Right renal cortex interstitium (tissue), 3 donors: ENCODE data around the gene SKI. TPM values are rescaled to one million over a fixed set of nuclear protein-coding genes. Genes with fewer than 3 reads are reported as not detected.

ENCODE experiments used
- DNase-seq, 3 donors: peaks; one replicate each; pipeline ENCODE4 v3.0.0-alpha.2; 2013; ENCODE audit warnings: low read depth in 3 of 3, low spot score in 2 of 3
- polyA plus RNA-seq, 3 donors: library from polyadenylated mRNA; unstranded; fragments of 120-200 nt; gene quantifications; one replicate each; pipeline ENCODE4 v1.2.1, GENCODE V29; 2013; ENCODE audit not compliant: insufficient read length in 3 of 3

The SKI gene
- polyA plus RNA-seq, 3 donors: 40.8 to 46.7 (median 45.3) TPM

DNA sequence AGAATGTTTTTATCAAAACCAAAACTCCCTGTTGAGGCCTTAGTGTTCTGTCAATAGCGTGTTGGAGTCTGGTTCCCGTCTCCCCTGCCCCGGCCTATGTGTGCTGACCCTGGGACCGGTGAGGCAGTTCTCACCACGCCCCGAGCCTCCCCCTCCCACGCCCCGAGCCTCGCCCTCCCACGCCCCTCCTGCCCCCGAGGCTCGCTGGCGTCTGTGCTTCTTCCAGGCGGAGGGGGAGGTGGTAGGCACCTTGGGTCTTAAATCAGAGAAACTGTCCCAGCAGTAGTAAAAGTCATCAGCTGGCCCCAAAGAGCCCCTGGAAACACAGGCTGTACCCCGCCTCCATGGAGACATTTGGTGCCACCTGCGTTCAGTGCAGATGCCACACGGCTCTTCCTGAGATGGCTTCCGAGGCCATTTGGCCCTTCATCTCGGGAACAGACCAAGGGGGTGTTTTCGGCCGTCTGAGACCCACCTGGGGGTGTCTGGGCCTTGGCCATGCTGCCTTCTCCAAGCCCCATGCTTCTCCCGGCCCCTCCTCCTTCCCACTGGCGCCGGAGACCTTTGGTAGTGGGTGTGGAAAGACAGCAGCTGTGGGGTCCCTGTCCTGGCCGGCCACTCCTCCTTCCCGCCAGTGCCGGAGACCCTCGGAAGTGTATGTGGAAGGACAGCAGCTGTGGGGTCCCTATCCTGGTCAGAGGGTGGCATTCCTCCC is 44.7 kb downstream of the SKI start:
- DNase-seq: no peak

DNA sequence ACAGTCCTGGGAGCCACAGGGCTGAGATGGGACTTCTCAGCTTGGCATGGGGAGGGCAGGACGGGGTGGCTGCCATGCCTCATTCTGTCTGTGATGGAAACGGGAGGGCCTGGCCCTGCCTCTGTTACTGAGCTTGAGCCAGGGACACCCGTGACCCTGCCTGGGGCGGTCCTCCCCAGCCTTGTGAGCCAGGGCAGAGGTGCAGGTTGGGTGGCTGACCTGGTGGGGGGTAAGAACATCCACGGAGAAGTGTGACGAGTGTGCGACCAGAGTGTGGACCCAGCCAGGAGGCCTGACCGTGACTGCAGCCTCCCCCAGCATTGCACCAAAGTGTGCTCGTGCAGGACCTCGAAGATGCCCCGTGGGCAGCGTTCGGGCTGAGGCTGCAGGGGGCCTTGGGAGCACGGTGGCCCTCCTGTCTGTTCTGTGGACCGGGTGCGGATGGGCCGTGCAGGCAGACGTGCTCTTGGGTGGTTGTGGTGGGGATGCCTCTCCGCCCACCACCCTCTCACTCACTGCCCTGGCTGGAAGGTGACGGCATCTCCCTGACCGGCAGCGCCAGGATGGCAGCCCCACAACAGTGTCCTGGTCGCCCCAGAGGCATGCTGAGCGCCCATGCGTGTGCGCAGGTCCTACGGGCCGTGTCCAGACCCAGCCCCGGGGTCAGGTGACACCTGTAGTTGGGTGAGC is 45.4 kb downstream of the SKI start:
- no peak for DNase-seq

DNA sequence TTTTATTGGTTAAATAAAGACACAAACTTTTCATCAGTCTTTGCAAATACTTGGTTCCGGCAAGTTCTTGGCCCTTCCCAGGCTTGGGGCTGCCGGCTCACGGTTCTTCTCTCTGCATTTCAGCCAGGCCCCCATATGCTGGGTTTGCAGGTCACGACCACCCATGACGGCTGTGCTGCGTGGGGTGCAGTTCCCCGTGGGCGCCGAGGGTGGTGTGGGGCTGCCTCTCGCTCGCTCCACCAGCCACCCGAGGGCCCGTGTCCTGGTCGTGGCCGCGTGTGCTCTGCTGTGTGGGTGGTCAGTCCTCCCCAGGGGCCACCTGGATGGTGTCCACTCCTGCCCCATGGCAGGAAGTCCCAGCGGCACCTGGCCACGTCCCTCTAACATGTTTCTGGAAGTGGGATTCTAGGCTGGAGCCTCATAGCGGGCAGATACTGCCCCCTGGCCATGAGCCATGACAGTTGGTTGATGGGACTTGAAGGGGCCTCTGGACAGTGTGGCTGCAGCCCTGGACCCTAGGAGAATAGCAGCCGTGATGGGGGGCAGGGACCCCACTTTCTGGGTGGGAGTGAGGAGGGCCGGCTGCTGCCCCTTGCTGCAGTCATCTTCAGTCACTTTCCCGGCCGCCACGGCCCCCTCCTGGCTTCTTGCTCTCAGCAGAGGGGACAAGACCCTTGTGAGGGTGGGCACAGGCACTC is 46.3 kb downstream of the SKI start:
- no peak for DNase-seq

DNA sequence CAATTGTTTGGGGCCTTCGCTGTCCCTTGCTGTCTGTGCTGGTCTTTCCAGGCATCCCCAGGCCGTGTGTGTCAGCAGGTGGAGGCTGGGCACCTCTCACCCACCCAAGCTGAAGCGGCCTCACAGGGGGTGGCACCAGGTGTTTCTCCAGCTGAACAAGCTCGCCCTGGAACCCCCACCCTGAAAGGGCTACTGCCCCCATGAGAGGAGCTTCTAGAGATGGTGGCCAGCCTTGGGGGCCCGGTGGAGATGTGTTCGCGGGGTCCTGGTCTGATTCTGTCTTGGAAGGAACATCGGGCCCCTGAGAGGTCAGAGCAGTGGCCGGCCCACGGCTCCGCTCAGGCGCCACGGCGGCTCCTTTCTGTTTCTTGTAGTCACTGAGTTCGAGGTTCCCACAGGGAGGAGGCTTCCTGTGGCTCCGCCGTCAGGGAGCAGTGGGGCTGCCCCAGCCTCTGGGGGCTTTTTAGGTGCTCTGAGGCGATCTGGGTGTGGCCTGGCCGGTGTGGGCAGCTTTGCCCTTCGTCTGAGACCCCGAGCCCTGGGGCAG is 46.9 kb downstream of the SKI start:
- no peak for DNase-seq

DNA sequence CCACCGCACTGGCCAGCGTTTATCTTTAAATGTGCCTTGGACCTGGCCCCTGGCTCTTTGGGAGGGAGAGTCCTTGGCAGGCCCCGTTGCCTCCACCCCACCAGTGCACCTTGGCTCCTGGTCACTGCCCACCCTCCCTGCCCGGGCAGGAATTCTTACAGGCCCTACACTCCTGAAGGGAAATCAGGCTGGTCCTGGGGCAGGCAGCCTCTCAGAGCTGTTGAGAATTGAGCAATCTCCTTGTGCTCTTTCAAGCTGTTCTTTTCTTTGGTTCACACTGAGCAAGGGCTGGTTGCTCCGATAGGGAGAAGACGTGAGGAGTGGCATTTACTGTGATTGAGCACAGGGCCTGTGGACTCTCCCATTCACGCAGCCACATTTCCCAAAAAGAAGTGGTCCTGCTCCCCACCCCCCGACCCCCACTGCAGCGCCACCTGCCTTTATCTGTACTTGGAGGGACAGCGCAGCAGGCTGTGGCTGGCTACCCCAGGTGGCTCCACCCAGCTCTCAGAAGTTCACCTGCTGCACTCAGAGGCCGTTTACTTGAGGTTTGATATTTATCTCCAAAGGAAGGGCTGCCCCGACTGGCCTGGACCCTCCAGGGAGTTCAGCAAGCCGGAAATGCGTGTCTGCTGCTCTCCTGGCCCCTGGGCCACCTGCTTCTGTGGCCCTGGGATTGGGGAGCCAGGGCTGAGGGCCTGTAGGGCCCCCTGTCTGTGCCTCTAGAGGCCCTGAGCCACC is 47.8 kb downstream of the SKI start:
- no peak for DNase-seq

DNA sequence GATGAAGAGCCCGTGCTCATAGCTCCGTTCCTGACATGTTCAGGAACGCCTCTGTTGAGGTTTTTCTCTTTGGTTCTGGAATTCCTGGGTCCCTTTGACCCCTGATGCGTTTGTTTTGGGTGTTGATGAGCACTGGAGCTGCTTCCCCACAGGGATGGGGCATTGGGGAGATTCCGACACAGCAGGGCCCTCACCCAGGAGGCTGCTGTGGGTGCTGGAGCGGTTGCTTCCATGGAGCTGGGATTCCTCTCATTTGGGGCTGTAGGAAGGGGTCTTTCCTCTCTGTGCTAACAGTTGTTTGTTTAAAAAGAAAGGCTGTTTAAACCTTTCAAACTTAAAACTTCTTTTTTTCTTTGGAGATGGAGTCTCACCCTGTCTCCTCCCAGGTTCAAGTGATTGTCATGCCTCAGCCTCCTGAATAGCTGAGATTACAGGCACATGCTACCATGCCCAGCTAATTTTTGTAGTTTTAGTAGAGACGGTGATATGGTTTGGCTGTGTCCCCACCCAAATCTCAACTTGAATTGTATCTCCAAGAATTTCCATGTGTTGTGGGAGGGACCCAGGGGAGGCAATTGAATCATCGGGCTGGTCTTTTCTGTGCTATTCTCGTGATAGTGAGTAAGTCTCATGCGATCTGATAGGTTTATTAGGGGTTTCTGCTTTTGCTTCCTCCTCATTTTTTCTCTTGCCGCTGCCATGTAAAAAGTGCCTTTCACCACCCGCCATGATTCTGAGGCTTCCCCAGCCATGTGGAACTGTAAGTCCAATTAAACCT is 48.9 kb downstream of the SKI start:
- DNase-seq: no peak

DNA sequence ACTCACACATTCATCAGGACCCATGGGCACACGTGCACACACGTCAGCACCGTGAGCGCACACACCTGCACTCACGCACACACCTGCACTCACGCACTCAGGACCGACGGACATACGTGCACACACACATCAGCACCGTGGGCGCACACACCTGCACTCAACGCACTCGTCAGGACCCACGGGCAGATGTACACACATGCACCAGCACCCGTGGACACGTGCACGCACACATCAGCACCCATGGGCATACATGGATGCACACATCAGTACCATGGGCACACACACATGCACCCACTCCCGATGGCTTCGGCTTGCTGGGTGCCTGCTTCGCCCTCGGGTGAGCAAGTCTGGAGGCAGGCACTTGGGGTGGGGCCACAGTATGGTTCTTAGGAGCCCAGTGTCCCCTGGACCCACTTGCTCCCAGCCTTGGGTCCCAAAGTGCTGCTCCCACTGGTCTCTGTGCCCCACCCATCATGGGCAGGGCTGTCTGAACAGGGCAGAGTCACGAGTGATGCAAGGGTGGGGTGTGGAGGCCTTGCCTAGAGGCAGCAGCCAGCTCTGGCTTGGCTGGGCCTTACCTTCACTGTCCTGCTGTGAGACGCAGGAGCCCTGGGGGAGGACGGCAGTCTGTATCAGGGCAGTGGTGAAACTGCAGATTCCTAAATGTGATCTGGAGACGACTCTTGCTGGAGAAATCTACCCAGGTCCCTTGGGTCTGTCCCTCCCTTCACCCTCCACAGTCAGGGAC is 49.8 kb downstream of the SKI start:
- no peak for DNase-seq

DNA sequence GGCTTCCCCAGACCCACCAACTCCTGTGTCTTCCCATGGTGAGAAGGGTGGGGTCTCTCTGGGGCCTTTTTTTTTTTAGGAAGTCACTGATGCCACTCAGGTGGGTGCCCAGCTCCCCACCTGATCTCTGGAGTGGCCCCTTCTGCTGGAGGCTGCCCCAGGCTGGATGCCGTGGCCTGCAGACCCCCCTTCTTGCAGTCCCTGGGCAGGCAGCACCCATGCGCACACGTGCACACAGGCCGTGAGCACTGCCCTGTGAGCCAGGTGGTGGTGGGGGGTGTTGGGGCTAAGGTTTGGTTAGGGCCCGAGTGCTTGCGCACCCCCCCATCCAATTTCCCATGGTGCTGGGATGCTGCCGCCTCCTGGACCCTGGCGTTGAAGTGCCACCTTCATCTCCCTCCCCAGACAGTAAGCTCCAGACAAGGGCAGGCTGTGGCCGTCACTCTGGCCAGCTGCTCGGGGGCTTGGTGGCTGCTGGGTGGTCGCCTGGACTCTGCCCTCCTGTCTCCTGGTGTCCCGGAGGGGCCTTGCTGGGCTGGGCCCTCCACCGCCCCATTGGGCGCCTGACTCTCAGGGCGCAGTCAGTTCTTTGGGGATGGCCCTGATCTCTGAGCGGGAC is 50.6 kb downstream of the SKI start:
- DNase-seq: no peak

DNA sequence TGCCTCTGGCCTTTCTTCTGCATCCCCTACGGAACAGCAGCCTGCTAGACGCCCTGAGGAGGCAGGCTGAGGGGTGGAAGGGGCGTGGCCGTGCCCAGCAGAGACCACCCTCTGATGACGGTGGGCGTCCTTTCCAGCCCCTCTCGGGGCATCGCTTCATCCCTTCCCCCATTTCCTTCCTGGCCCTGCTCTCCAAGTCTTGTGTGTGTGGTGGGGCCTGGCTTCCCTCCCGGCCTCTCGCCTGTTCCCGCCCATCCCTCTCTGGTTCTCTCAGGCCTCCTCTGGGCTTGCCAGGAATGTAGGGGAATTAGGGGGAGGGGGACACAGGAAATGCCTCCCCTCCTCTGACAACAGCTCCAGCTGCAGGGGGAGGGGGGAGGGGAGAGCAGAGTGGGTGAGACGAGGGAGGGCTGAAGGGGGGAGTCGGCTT is 51.1 kb downstream of the SKI start:
- DNase-seq: peak; percentile 85 to 93 (median 92)

DNA sequence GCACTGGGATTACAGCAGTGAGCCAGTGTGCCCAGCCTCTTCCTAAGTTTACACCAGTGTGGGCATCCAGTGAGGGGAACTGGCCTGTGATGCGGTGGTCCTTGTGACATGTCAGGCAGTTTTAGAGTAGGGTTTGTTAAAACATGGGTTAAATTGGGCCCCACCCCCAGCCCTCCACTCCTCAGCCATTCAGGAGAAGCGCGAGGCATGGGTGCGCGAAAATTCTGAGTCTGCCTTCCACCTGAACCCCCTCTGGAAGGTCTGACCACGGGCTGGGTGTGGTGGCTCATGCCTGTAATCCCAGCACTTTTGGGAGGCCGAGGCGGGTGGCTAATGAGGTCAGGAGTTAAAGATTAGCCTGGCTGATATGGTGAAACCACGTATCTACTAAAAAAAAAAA is 51.7 kb downstream of the SKI start:
- no peak for DNase-seq

DNA sequence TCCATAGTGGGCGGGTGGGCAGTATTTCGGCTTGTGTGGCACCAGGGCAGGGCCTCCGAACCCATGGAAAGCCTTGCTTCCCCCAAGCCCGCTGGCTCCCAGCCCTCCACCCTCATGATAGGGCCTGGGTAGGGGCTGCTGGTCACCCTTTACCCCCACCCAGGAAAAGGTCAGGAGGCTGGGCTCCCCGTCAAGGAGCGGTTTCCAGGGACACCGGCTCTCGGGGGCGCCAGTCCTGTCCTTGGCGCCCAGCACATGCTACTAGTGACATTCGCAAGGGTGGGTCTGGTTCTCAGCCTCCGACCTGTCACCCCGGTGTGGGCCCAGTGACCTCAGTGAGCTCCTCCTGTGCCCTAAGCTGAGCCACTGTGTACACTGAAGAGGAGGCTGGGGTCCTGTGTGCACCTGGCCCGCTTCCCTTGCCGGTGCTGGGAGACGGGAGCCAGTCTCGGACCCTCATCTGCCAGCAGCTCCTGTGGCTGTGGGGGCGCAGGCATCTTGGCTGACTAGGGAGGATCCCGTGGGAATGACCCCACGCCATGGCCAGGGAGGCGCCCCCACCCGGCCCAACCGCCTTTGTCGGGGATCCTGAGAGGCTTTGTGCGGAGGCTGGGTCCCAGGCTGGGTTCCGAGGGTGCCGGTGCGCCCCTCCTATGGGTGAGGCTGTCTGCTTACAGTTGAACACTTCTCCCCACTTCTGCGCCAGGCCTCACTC is 54.6 kb downstream of the SKI start:
- no peak for DNase-seq

DNA sequence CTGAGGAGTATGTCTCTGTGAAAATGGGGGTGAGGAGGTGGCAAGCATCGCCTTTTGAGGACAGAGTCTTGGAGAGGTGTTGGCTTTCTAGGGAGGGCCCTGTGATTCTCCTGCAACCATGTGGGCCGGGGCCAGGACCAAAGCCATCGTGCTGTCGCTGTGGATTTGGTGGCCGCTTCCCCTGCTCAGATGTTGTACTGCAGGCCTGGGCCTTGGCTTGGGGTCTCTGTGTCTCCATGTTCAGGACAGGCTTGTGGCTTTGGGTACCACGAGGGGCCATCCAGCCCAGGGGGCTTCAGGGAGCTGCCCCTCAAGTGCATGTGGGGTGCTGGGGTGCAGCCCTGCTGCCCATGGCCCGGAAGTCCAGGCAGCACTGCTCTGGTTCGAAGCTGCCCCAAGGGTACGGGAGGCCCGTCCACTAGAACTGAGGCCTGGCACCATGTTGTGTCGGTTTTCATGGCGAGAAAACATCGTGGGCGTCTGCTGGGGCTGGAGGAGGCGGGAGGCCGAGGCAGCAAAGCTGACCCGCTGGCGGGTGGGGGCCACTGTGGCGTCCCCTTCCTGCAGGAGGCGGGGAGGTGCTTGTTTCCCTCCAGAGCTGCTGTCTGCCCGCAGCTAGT is 55.4 kb downstream of the SKI start:
- DNase-seq: no peak

DNA sequence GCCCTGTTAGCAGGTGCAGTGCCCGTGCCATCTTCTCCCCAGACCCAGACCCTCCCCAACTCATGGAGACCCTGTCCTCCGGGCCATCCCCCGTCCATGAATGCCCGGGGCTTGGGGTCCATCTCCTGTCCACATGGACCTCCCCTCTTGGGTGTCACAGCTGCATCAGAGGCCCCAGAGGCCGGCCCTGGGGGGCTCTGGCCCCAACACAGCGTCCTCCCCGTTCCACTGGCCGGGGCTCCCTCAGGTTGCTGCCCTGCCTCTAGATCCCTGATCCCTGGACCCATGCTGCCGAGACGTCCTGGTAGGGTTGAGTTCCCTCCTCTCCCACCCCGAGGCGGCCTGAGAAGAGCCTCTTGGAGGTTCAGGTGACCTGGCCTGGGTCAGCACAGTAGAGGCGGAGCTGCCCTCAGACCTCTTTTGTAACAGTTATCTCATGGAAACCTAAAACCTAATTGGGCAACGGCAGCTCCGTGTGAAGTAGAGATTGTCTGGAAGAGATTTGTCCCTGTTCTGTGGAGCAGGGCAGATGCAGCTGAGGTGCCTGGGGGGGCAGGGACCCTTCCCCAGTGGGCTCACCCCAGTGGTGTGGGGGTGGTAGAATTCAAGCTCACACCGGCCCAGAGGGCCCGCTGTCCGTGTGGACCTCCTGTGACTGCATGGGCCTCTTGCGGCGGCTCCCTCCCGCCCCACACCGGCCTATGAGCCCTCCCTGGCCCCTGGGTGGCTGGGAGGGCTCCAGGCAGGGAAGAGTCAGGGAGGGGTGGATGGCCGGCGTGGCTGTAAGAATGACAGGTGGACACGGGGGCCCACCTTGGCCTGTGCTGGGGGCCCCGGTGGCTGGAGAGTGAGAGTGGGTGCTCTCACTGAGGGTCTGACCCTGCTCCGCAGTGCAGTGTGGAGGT is 56.1 kb downstream of the SKI start:
- DNase-seq: no peak

DNA sequence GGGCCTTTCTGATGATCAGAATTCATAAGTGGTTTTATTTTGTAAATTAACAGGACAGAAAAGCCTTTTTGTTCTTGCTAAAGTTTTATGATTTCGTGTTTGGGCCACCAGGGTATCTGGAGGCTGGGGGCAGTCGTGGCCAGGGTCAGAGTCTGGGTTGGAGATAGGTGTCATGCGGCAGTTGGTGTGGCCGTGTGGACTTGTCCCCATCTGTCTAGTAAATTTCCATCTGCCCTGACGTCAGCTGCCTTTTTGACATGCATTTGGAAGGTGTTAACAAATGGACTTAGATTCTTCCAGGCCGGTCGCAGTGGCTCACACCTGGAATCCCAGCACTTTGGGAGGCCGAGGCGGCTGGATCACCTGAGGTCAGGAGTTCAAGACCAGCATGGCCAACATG is 56.8 kb downstream of the SKI start:
- no peak for DNase-seq

DNA sequence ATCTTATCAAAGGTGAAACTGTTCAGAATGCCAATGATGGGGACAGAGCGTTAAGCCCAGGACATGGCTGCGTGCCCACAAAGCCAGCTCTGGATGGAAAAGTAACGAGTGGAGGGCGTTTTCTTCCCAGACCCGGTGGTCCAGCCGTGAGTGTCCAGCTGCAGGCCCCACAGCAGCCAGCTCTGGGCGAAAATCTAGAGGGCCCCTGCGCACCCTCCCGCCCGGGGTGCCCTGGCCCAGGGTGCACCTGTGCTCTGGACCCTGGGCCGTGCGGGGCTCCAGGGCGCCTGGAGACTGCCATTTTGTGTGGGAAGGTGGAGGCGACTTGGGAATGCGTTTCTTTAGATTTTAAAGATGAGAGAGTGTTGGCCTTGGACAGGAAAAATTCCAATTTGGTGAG is 58.8 kb downstream of the SKI start:
- no peak for DNase-seq

DNA sequence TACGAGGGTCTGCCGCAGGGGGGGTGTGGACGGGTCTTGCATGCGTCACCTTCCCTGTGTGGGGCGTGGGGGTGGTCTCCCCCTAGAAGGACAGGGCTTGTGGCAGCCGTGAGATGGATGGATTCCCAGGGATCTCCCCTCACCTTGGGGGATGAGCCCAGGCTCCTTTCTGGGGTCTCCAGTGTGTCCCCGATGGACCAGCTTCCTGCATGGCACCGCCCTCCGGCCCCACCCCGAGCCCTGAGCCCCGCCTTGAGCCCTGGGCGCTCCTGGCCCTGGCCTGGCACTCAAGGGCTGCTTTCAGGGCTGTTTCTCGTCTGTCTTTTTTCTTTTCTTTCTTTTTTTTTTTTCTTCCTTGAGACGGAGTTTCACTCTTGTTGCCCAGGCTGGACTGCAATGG is 59.5 kb downstream of the SKI start:
- DNase-seq: no peak

DNA sequence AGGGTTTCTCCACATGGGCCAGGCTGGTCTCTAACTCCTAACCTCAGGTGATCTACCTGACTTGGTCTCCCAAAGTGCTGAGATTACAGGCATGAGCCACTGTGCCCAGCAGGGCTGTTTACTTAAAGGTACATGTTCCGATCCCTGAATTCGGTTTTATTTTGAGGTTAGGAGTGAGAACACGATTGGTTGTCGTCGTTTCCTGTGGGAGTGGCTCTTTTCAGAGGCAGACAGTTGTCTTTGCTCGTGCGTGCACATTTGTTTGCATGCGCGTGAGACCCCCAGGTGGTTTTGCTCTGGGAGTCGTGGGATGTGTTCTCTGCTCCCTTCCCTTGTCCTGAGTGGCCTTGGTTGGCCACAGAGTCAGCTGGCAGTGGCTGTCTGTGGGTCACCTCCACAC is 60.2 kb downstream of the SKI start:
- DNase-seq: no peak
